Trophoblast cell (in vitro differentiated cells and primary cell): Measurements from ENCODE around the gene TSPYL6.

Source experiments
- DNase-seq, 2 donors: peaks; one replicate each; pipeline ENCODE4 v3.0.0-alpha.2; 2016
- H2AFZ ChIP-seq: 2 replicates; pipeline ENCODE4 v1.6.1; 2013; ENCODE audit warnings: low read length, moderate library complexity, mild to moderate bottlenecking; ENCODE audit not compliant: insufficient read depth, poor library complexity
- H2AK5ac ChIP-seq: 2 replicates; pipeline ENCODE4 v1.6.1; 2013; ENCODE audit warnings: mild to moderate bottlenecking, low read length
- H2BK120ac ChIP-seq: 2 replicates; pipeline ENCODE4 v1.6.1; 2013; ENCODE audit warnings: low read length, mild to moderate bottlenecking, moderate library complexity; ENCODE audit not compliant: insufficient read depth, poor library complexity
- H2BK12ac ChIP-seq: 2 replicates; pipeline ENCODE4 v1.6.1; 2013; ENCODE audit warnings: mild to moderate bottlenecking, low read length, moderate library complexity
- H2BK5ac ChIP-seq: 2 replicates; pipeline ENCODE4 v1.6.1; 2013; ENCODE audit warnings: low read length, low read depth, moderate library complexity, mild to moderate bottlenecking; ENCODE audit not compliant: poor library complexity
- H3K14ac ChIP-seq: 2 replicates; pipeline ENCODE4 v1.6.1; 2013; ENCODE audit warnings: mild to moderate bottlenecking, low read length
- H3K18ac ChIP-seq: 2 replicates; pipeline ENCODE4 v1.6.1; 2013; ENCODE audit warnings: mild to moderate bottlenecking, low read length
- H3K23ac ChIP-seq: 2 replicates; pipeline ENCODE4 v1.6.1; 2013; ENCODE audit warnings: low read length
- H3K27ac ChIP-seq: 2 replicates; pipeline ENCODE4 v1.5.1; 2013; ENCODE audit warnings: low read depth, mild to moderate bottlenecking, inconsistent platforms, low read length, moderate library complexity
- H3K27me3 ChIP-seq: 2 replicates; pipeline ENCODE4 v1.6.1; 2013; ENCODE audit warnings: inconsistent platforms, mild to moderate bottlenecking, low read length, moderate library complexity; ENCODE audit not compliant: insufficient read depth
- H3K36me3 ChIP-seq, 2 experiments: 1 replicate in 1 of 2; 2 replicates in 1 of 2; pipeline ENCODE4 v1.6.1; 2013; ENCODE audit warnings: low read length in 2 of 2, mild to moderate bottlenecking in 2 of 2, moderate library complexity in 1 of 2; ENCODE audit not compliant: insufficient read depth in 2 of 2, control insufficient read depth in 1 of 2
- H3K4ac ChIP-seq: 2 replicates; pipeline ENCODE4 v1.6.1; 2013; ENCODE audit warnings: low read depth, mild to moderate bottlenecking, low read length, moderate library complexity
- H3K4me1 ChIP-seq, 2 experiments: 1 replicate in 1 of 2; 2 replicates in 1 of 2; pipeline ENCODE4 v1.6.1; 2013; ENCODE audit warnings: low read length in 2 of 2, mild to moderate bottlenecking in 2 of 2, moderate library complexity in 1 of 2; ENCODE audit not compliant: insufficient read depth in 2 of 2, control insufficient read depth in 1 of 2
- H3K4me2 ChIP-seq: 2 replicates; pipeline ENCODE4 v1.6.1; 2013; ENCODE audit warnings: inconsistent platforms, mild to moderate bottlenecking, low read length, moderate library complexity
- H3K4me3 ChIP-seq: 2 replicates; pipeline ENCODE4 v1.5.1; 2013; ENCODE audit warnings: mild to moderate bottlenecking, low read depth, low read length, inconsistent platforms
- H3K79me1 ChIP-seq: one replicate; pipeline ENCODE4 v1.6.1; 2013; ENCODE audit warnings: low read length
- H3K79me2 ChIP-seq: 2 replicates; pipeline ENCODE4 v1.6.1; 2013; ENCODE audit warnings: low read length, mild to moderate bottlenecking; ENCODE audit not compliant: control insufficient read depth, insufficient read depth, poor library complexity
- H3K9ac ChIP-seq: 2 replicates; pipeline ENCODE4 v1.6.1; 2013; ENCODE audit warnings: mild to moderate bottlenecking, low read length
- H3K9me3 ChIP-seq: 2 replicates; pipeline ENCODE4 v1.6.1; 2013; ENCODE audit warnings: low read depth, mild to moderate bottlenecking, control low read depth, inconsistent platforms, low read length; ENCODE audit not compliant: insufficient read depth
- H4K12ac ChIP-seq: 2 replicates; pipeline ENCODE4 v1.6.1; 2013; ENCODE audit warnings: low read depth, mild to moderate bottlenecking, low read length, moderate library complexity
- H4K8ac ChIP-seq: 2 replicates; pipeline ENCODE4 v1.6.1; 2013; ENCODE audit warnings: low read depth, mild to moderate bottlenecking, low read length, moderate library complexity
- H4K91ac ChIP-seq: one replicate; pipeline ENCODE4 v1.6.1; 2013; ENCODE audit warnings: low read depth, mild to moderate bottlenecking, low read length, moderate library complexity
- WGBS: extraction: QIAGEN DNeasy Blood & Tissue Kit; methylation state at CpG from one replicate; pipeline ENCODE4 v1.1.7; 2013; ENCODE audit warnings: missing lambda C conversion rate; ENCODE audit not compliant: insufficient read length, insufficient coverage; ENCODE audit errors: extremely low coverage; 5-methylcytosine and 5-hydroxymethylcytosine counted together

Gene TSPYL6

DNA sequence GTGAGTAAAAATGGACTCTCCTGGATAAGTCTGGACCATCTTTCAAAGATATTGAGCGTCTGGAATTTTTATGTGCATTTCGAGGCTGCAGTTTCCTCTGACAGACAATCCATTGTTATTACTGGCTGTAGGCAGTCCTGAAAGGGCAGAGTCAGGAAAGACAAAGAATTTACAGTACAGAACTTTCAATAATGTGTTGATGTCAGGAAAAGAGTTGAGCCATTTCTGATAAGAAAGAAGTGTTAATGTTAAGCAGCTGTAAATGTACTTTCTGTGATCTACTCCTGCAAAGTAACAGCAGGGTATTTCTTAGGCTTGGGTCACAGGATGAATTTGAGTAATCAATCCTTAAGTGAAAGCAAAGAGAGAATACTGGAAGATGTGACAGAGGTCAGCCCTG is 29.8 kb downstream of the TSPYL6 start:
- no peak overlapping the region for H3K9ac ChIP-seq
- no peak overlapping the region for H2AFZ ChIP-seq
- no peak overlapping the region for H4K12ac ChIP-seq
- peaks cover 0 to 4% of the 10 kb centered on the region in 2 experiments for H3K4me1 ChIP-seq
- no CpG with 5 or more reads among the region's 2 CpGs for WGBS
- peaks cover 2% of the 10 kb centered on the region for H3K9me3 ChIP-seq
- H2BK120ac ChIP-seq = no peak overlapping the region
- DNase-seq = no peak
- H2BK5ac ChIP-seq = no peak overlapping the region
- H4K8ac ChIP-seq = peak overlapping the region; percentile 19
- H3K4me2 ChIP-seq = no peak overlapping the region
- H3K36me3 ChIP-seq = no peaks in the 10 kb centered on the region
- no peaks in the 10 kb centered on the region for H3K79me2 ChIP-seq
- peak overlapping the region; percentile 74 for H3K27ac ChIP-seq
- H3K14ac ChIP-seq = no peak overlapping the region
- H3K4ac ChIP-seq = no peak overlapping the region
- H3K27me3 ChIP-seq = no peaks in the 10 kb centered on the region
- peaks cover 3% of the 10 kb centered on the region for H3K79me1 ChIP-seq
- no peak overlapping the region for H3K23ac ChIP-seq
- H2AK5ac ChIP-seq = no peak overlapping the region
- no peak overlapping the region for H4K91ac ChIP-seq
- no peak overlapping the region for H2BK12ac ChIP-seq
- H3K18ac ChIP-seq = no peak overlapping the region
- no peak overlapping the region for H3K4me3 ChIP-seq

- no CpG with 5 or more reads among the region's 2 CpGs for WGBS
- Histone ChIP-seq H4K8ac (no peak overlapping the region), H3K27ac (no peak overlapping the region), H2BK12ac (peak overlapping the region; percentile 9), H3K27me3 (no peaks in the 10 kb centered on the region), H3K79me2 (no peaks in the 10 kb centered on the region), H2BK120ac (peak overlapping the region; percentile 37), H3K9me3 (peaks cover 2% of the 10 kb centered on the region), H3K4me3 (no peak overlapping the region), H3K4me2 (no peak overlapping the region), H3K23ac (no peak overlapping the region), H3K14ac (no peak overlapping the region), H2BK5ac (no peak overlapping the region), H3K18ac (no peak overlapping the region), H3K9ac (no peak overlapping the region), H3K36me3 (no peaks in the 10 kb centered on the region), H2AFZ (no peak overlapping the region), H3K4me1 (peaks cover 0 to 2% of the 10 kb centered on the region in 2 experiments), H4K91ac (no peak overlapping the region), H4K12ac (no peak overlapping the region), H2AK5ac (no peak overlapping the region), H3K79me1 (peaks cover 3% of the 10 kb centered on the region), H3K4ac (no peak overlapping the region)
- no peak for DNase-seq
These were observed 31.0 kb downstream of the TSPYL6 start for GRCh38 chr2:54224997-54225396.

DNA sequence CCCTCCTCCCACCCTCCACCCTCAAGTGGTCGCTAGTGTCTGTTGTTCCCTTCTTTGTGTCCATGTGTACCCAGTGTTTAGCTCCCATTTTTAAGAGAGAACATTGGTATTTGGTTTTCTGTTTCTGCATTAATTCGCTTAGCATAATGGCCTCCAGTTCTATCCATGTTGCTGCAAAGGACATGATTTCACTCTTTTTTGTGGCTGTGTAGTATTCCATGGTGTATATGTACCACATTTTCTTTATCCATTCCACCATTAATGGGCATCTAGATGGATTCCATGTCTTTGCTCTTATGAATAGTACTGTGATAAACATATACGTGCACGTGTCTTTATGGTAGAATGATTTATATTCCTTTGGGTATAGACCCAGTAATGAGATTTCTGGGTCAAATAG is 42.9 kb downstream of the TSPYL6 start:
- no CpG with 5 or more reads among the region's 4 CpGs for WGBS
- Histone ChIP-seq H3K4me2 (no peak overlapping the region), H2BK120ac (no peak overlapping the region), H3K9me3 (no peaks in the 10 kb centered on the region), H4K8ac (no peak overlapping the region), H3K18ac (no peak overlapping the region), H3K27me3 (no peaks in the 10 kb centered on the region), H3K4ac (no peak overlapping the region), H4K91ac (no peak overlapping the region), H3K14ac (no peak overlapping the region), H3K4me3 (no peak overlapping the region), H2BK5ac (no peak overlapping the region), H3K36me3 (no peaks in the 10 kb centered on the region), H2AK5ac (no peak overlapping the region), H2BK12ac (no peak overlapping the region), H3K9ac (no peak overlapping the region), H3K79me2 (no peaks in the 10 kb centered on the region), H3K23ac (no peak overlapping the region), H4K12ac (no peak overlapping the region), H3K79me1 (no peaks in the 10 kb centered on the region), H2AFZ (no peak overlapping the region), H3K27ac (no peak overlapping the region), H3K4me1 (no peaks in the 10 kb centered on the region)
- no peak for DNase-seq

GRCh38 chr2:54212456-54212855 is 43.6 kb downstream of the TSPYL6 start:
- no peak overlapping the region for H3K14ac ChIP-seq
- H3K4me3 ChIP-seq = no peak overlapping the region
- H2BK5ac ChIP-seq = no peak overlapping the region
- H3K9ac ChIP-seq = no peak overlapping the region
- no peak overlapping the region for H3K27ac ChIP-seq
- no peaks in the 10 kb centered on the region for H3K79me2 ChIP-seq
- H4K12ac ChIP-seq = no peak overlapping the region
- no peak overlapping the region for H3K4ac ChIP-seq
- no peak overlapping the region for H2AFZ ChIP-seq
- H3K4me2 ChIP-seq = no peak overlapping the region
- H3K18ac ChIP-seq = no peak overlapping the region
- WGBS = no CpG with 5 or more reads among the region's 1 CpG
- H3K23ac ChIP-seq = no peak overlapping the region
- no peak overlapping the region for H2AK5ac ChIP-seq
- no peaks in the 10 kb centered on the region for H3K27me3 ChIP-seq
- no peak overlapping the region for H2BK12ac ChIP-seq
- no peak overlapping the region for H4K91ac ChIP-seq
- no peak overlapping the region for H4K8ac ChIP-seq
- peak in 1 of 2 donors; percentile 45 for DNase-seq
- no peaks in the 10 kb centered on the region for H3K9me3 ChIP-seq
- H2BK120ac ChIP-seq = no peak overlapping the region
- H3K4me1 ChIP-seq = no peaks in the 10 kb centered on the region
- no peaks in the 10 kb centered on the region for H3K36me3 ChIP-seq
- H3K79me1 ChIP-seq = no peaks in the 10 kb centered on the region
